ENCODE measurements around the gene DHRS1. TPM values are rescaled to one million over a fixed set of nuclear protein-coding genes. Genes with fewer than 3 reads are reported as not detected.

DHRS1 gene
- total RNA-seq, 2 experiments from 2014 or later: 7.8 to 9.0 TPM

- POLR2A ChIA-PET: interaction anchor here (0.7 kb wide), 2 partner anchors 99 to 309 kb away, joined by 3 read pairs; no protein-coding TSS in a partner anchor
- CTCF ChIA-PET: interaction anchor here (1.3 to 8.6 kb wide), 4 partner anchors 10 to 32 kb away, joined by 3 to 57 read pairs (median 4); partner anchors contain the start of gene ADCY4
Measured at GRCh38 chr14:24313913-24314312, 14.3 kb upstream of the DHRS1 start.

- ChIA-PET POLR2A (interaction anchor here (0.7 kb wide), 1 partner anchor 310 kb away, joined by 3 read pairs; no protein-coding TSS in a partner anchor), CTCF (interaction anchor here (1.1 to 8.6 kb wide), 5 partner anchors 10 to 118 kb away, joined by 3 to 57 read pairs (median 7); partner anchors contain the start of genes ADCY4, CBLN3, CHMP4A and KHNYN)
Measured at GRCh38 chr14:24312736-24313507, 13.3 kb upstream of the DHRS1 start.

GRCh38 chr14:24311837-24312615 is 12.4 kb upstream of the DHRS1 start:
- ChIA-PET POLR2A (interaction anchor here (1.2 to 2.6 kb wide), 3 partner anchors 12 to 117 kb away, joined by 3 to 21 read pairs (median 9); partner anchors contain the start of genes DHRS1, NOP9, TINF2 and TM9SF1), CTCF (interaction anchor here (1.0 to 8.6 kb wide), 8 partner anchors 9 to 124 kb away, joined by 3 to 57 read pairs (median 25); partner anchors contain the start of genes ADCY4, CBLN3, DHRS1 and KHNYN)

GRCh38 chr14:24310646-24311604 is 11.3 kb upstream of the DHRS1 start, which contains the start of gene LTB4R:
Gene LTB4R (plus strand): TSS chr14:24311502. CDS start chr14:24315652, 4,150 bp downstream.
- POLR2A ChIA-PET: interaction anchor here (0.9 to 2.6 kb wide), 5 partner anchors 11 to 120 kb away, joined by 3 to 21 read pairs (median 4); partner anchors contain the start of genes DHRS1, NOP9, TINF2 and TM9SF1
- CTCF ChIA-PET: interaction anchor here (1.0 to 8.6 kb wide), 10 partner anchors 11 to 125 kb away, joined by 3 to 57 read pairs (median 13); partner anchors contain the start of genes ADCY4, CBLN3, DHRS1 and KHNYN

- POLR2A ChIA-PET: interaction anchor here (0.9 to 2.6 kb wide), 4 partner anchors 10 to 121 kb away, joined by 3 to 21 read pairs (median 6); partner anchors contain the start of genes DHRS1, NOP9 and TINF2
- CTCF ChIA-PET: interaction anchor here (1.2 to 8.6 kb wide), 8 partner anchors 12 to 126 kb away, joined by 3 to 57 read pairs (median 25); partner anchors contain the start of genes ADCY4, CBLN3, DHRS1 and KHNYN
Measured at GRCh38 chr14:24310265-24310645, 10.7 kb upstream of the DHRS1 start.

- POLR2A ChIA-PET: interaction anchor here (0.9 to 2.6 kb wide), 4 partner anchors 9 to 121 kb away, joined by 3 to 21 read pairs (median 6); partner anchors contain the start of genes DHRS1, NOP9 and TINF2
- CTCF ChIA-PET: interaction anchor here (0.8 to 8.6 kb wide), 10 partner anchors 11 to 127 kb away, joined by 3 to 57 read pairs (median 15); partner anchors contain the start of genes ADCY4, CBLN3, DHRS1 and KHNYN
Measured at GRCh38 chr14:24309538-24310264, 10.1 kb upstream of the DHRS1 start, which contains the start of gene LTB4R2. Gene LTB4R2 (plus strand): TSS chr14:24310140. CDS start chr14:24310665, 525 bp downstream.

- ChIA-PET POLR2A (interaction anchor here (0.9 to 1.1 kb wide), 2 partner anchors 9 to 67 kb away, joined by 3 read pairs; partner anchors contain the start of genes DHRS1, NOP9 and TINF2), CTCF (interaction anchor here (0.7 to 8.6 kb wide), 27 partner anchors 10 to 228 kb away, joined by 3 to 57 read pairs (median 6); partner anchors contain the start of genes ADCY4, CBLN3, CHMP4A and DHRS1)
Measured at GRCh38 chr14:24308342-24309124, 9.0 kb upstream of the DHRS1 start.

GRCh38 chr14:24307575-24308341 is 8.2 kb upstream of the DHRS1 start, which contains the start of gene CIDEB:
Gene CIDEB (minus strand): TSS chr14:24307977. CDS start chr14:24307858, 119 bp downstream.
- ChIA-PET POLR2A (interaction anchor here (0.9 to 1.1 kb wide), 2 partner anchors 8 to 66 kb away, joined by 3 read pairs; partner anchors contain the start of genes DHRS1, NOP9 and TINF2), CTCF (interaction anchor here (0.5 to 8.6 kb wide), 28 partner anchors 9 to 227 kb away, joined by 3 to 57 read pairs (median 6); partner anchors contain the start of genes ADCY4, CBLN3, CHMP4A and DHRS1)

GRCh38 chr14:24307156-24307574 is 7.6 kb upstream of the DHRS1 start:
- POLR2A ChIA-PET: no interaction called here
- CTCF ChIA-PET: interaction anchor here (1.3 to 8.6 kb wide), 14 partner anchors 8 to 227 kb away, joined by 3 to 57 read pairs (median 6); partner anchors contain the start of genes ADCY4, DHRS1, NOP9 and TINF2

- ChIA-PET CTCF (interaction anchor here (1.3 to 3.7 kb wide), 2 partner anchors 10 to 61 kb away, joined by 4 to 16 read pairs; partner anchors contain the start of gene TINF2), POLR2A (no interaction called here)
Measured at GRCh38 chr14:24304019-24304387, 4.4 kb upstream of the DHRS1 start.

- CTCF ChIA-PET: interaction anchor here (0.8 to 7.9 kb wide), 11 partner anchors 9 to 136 kb away, joined by 3 to 156 read pairs (median 4); partner anchors contain the start of genes CIDEB, LTB4R, LTB4R2 and TINF2
- POLR2A ChIA-PET: interaction anchor here (0.8 to 3.2 kb wide), 6 partner anchors 8 to 87 kb away, joined by 3 to 21 read pairs (median 7); partner anchors contain the start of genes CHMP4A, LTB4R, LTB4R2 and RABGGTA
Measured at GRCh38 chr14:24300326-24300980, 873 bp upstream of the DHRS1 start.

GRCh38 chr14:24298892-24299254 is 707 bp downstream of the DHRS1 start:
- POLR2A ChIA-PET: interaction anchor here (0.6 to 3.2 kb wide), 4 partner anchors 10 to 86 kb away, joined by 3 to 21 read pairs (median 13); partner anchors contain the start of genes CHMP4A, LTB4R, LTB4R2 and TINF2
- CTCF ChIA-PET: interaction anchor here (1.0 to 7.9 kb wide), 7 partner anchors 9 to 83 kb away, joined by 3 to 156 read pairs (median 4); partner anchors contain the start of genes CIDEB, LTB4R, LTB4R2 and MDP1

GRCh38 chr14:24297190-24297964 is 2.2 kb downstream of the DHRS1 start:
- ChIA-PET CTCF (interaction anchor here (0.7 to 7.9 kb wide), 19 partner anchors 9 to 135 kb away, joined by 3 to 156 read pairs (median 5); partner anchors contain the start of genes CHMP4A, CIDEB, IPO4 and LTB4R), POLR2A (interaction anchor here (1.9 kb wide), 1 partner anchor 55 kb away, joined by 19 read pairs; the partner anchor contains the start of gene TINF2)

All from activated CD8-positive, alpha-beta memory T cell treated with anti-CD3 and anti-CD28 coated beads for 36 hours (primary cell).